Motor neuron (in vitro differentiated cells): Measurements from ENCODE around the gene AHNAK. TPM values are rescaled to one million over a fixed set of nuclear protein-coding genes. Genes with fewer than 3 reads are reported as not detected.

Experiments
- ATAC-seq, 8 experiments: fragments of 200-7000 bp; cut with Tn5 transposase; replicated peaks in 6 of 8; 2 replicates each; pipeline ENCODE4 v1.8.0; 2021; ENCODE audit warnings: mild to moderate bottlenecking in 8 of 8, moderate library complexity in 8 of 8
- H3K27ac ChIP-seq, 2 donors: fragments of 250-450 bp; sonication (Bioruptor Pico); 2 replicates each; pipeline ENCODE4 v1.9.0; 2021; ENCODE audit warnings: antibody characterized with exemption in 2 of 2, mild to moderate bottlenecking in 2 of 2, moderate library complexity in 1 of 2
- H3K4me1 ChIP-seq, 2 donors: fragments of 250-450 bp; sonication (Bioruptor Pico); replicated peaks in 1 of 2; 2 replicates each; pipeline ENCODE4 v1.6.1; 2021; ENCODE audit warnings: antibody characterized with exemption in 2 of 2, mild to moderate bottlenecking in 2 of 2, moderate library complexity in 1 of 2
- H3K4me3 ChIP-seq, 5 donors: fragments of 250-450 bp; sonication (Bioruptor Pico); 2 replicates each; pipeline ENCODE4 v1.9.0; 2021; ENCODE audit warnings: antibody characterized with exemption in 5 of 5, mild to moderate bottlenecking in 5 of 5, moderate library complexity in 4 of 5
- WGBS, 10 experiments: fragments of 450-650 bp; shearing (Covaris generic); methylation state at CpG; one replicate each; pipeline ENCODE4 v1.0.0; 2022; 5-methylcytosine and 5-hydroxymethylcytosine counted together
- in situ Hi-C, 9 experiments: fragments of 400-800 bp; cut with MboI; loops; one replicate each; pipeline ENCODE4 v1.15.0; 2021; ENCODE audit warnings: low sequenced_read_pairs in 9 of 9, low pct_unique_long_range_greater_than_20kb in 2 of 9; ENCODE audit not compliant: unreplicated experiment in 9 of 9
- total RNA-seq, 8 experiments: library from RNA; unstranded; fragments of 300-600 nt; gene quantifications; 2 replicates each; pipeline versions ENCODE4 v1.2.3 to v1.2.4, GENCODE V29; 2022

AHNAK gene
- total RNA-seq, 8 experiments from 2014 or later: 1.2 to 93.7 (median 13.5) TPM

DNA sequence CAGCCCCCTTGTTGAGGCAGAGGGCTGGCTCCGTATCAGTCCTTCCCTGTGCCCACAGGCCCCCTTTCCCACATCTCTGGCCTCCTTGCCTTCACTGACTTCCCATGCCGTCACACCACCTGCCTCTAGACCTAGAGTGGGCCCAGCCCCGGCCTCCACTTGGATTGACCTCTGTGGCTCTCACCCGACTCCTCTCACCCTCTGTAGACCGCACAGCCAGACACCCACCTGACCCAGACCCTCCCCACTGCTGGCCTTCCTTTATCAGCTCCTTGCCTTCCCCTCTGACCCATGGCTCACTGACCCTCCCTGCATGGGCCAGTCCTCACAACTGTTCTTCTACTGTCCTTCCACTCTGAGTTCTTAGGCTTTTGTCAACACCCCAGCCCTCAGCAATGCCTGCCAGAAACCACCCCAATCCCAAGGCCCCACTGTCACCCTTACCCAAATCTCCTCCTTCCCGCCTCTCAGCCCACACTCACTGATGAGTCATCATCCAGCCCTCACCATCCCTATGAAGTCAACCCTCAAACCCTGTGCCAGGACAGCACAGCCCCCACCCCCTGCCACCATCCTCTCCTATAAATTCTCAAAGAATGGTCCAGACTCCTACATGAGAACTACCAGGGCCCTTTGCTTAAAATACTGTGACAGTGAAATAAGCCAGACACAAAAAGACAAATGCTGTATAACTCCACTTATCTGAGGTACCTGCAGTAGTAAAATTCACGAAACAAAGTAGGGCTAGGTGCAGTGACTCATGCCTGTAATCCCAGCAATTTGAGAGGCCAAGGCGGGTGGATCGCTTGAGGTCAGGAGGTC, 74.3 kb downstream of the AHNAK start:
- ATAC-seq: peak in 7 of 8 experiments; percentile 35 to 78 (median 53)

DNA sequence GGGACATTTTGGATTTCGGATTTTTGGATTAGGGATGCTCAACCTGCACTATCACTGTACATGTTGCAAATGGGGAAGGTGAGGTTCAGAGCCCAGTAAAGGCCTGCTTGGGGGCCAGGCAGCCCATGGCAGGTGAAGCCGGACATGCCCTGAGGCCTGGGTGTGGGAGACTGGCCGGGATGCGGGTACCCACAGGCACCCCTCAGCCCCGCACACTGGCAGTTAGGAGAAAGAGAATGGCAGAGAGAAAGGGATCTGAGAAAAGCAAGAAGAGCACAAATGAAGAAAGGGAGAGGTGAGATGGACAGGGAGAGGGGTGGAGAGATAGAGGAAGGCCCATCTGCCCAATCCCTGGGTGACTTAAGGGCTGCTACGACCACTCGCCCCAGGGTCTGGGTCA, 75.0 kb downstream of the AHNAK start:
- H3K4me1 ChIP-seq: peaks cover 0 to 2% of the 10 kb centered on the region in 2 donors
- in situ Hi-C loops: no loop called here
- H3K27ac ChIP-seq: no peak overlapping the region
- 88 to 100% (median 100%) methylated on average over 1 to 5 of the region's 7 CpGs; no CpG with 5 or more reads in 3 of the 10 experiments for WGBS, 10 experiments
- ATAC-seq: no peak
- no peak overlapping the region for H3K4me3 ChIP-seq

More for the DNA sequence above, 74.3 kb downstream of the AHNAK start:
- no peak overlapping the region for H3K27ac ChIP-seq
- peaks cover 0 to 2% of the 10 kb centered on the region in 2 donors for H3K4me1 ChIP-seq
- in situ Hi-C loops: no loop called here
- 0 to 100% (median 80%) methylated on average over 1 to 4 of the region's 9 CpGs; no CpG with 5 or more reads in 3 of the 10 experiments for WGBS, 10 experiments
- no peak overlapping the region for H3K4me3 ChIP-seq

DNA sequence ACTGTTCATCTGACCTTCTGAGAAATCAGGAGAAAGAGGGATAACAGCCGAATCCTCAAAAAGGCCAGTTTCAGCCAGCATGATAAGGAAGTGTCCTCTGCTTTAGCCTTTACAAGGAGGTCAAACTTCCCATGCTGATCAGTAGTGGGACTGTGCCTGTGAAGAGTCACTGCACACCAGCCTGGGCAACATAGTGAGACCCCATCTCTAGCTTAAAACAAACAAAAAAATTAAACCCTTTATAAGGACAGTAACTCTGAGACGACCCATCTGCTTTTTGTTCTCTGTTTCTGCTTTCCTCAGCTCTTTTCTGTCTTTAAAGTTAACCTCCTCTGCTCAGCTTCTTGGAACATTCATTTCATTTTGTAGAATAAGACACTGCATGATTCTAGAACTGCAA, 78.0 kb downstream of the AHNAK start:
- Histone ChIP-seq H3K27ac (no peak overlapping the region), H3K4me1 (peaks cover 0 to 2% of the 10 kb centered on the region in 2 donors), H3K4me3 (no peak overlapping the region)
- in situ Hi-C loops: no loop called here
- ATAC-seq: no peak
- WGBS, 10 experiments: 0 to 100% (median 48%) methylated on average over 1 to 2 of the region's 2 CpGs

DNA sequence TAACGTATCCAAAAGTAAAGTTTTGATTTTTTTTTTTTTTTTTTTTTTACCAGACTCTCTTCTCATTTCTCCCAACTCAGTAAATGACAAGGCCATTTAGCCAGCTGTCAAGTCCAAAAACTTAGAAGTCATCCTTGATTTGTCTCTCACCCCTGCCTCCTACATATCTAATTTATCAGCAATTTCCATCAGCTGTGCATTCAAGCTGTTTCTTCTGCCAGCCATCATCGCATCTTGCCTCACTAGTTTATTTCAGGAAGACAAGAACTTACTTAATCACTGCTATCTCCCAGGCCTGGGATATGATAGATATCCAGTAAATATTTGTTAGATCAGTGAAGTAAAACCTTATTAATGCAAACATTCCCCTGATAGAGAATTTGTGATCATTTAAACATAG, 80.2 kb downstream of the AHNAK start:
- ATAC-seq: no peak
- Histone ChIP-seq H3K4me3 (no peak overlapping the region), H3K27ac (no peak overlapping the region), H3K4me1 (peaks cover 0 to 6% of the 10 kb centered on the region in 2 donors)
- in situ Hi-C loops: no loop called here
- WGBS, 10 experiments: 39 to 100% (median 95%) methylated on average over 1 to 2 of the region's 2 CpGs

DNA sequence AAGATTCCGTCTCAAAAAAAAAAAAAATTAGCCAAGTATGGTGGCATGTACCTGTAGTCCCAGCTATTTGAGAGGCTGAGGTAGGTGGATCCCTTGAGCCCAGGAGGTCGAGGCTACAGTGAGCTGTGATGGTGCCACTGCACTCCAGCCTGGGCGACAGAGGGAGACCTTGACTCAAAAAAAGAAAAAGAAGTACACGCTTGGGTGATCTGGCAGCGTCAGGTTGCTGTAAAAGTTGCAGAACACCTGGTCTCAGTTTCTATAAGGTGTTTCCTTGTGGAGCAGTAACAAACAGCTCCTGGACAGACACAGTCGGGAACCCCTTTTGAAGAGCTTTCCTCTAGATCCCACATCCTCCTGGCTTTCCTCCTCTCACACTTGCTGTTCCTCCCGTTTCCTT, 82.0 kb downstream of the AHNAK start:
- Histone ChIP-seq H3K4me1 (peaks cover 0 to 6% of the 10 kb centered on the region in 2 donors), H3K27ac (no peak overlapping the region), H3K4me3 (no peak overlapping the region)
- ATAC-seq: no peak
- 50 to 100% (median 76%) methylated on average over 1 to 6 of the region's 7 CpGs; no CpG with 5 or more reads in 2 of the 10 experiments for WGBS, 10 experiments
- in situ Hi-C loops: no loop called here

DNA sequence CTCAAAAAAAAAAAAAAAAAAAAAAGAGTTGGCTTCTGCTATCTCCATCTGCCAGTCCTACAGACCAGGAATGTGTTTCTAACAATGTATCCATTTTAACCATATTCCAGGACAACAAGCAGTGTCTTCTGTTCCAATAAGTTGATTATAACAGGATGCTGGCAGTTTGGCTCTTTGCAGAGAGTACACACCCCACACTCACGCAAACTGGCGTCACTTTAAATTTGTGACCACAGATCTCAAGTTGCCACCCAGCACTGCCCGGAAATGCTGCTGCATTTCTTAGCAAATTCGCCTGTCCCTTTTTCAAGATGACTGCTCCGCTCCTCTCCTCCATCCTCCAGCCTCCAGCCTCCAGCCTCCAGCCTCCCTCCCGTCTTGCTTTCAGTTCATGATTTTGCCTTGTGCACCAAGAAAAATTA, 83.5 kb downstream of the AHNAK start:
- in situ Hi-C loops: no loop called here

DNA sequence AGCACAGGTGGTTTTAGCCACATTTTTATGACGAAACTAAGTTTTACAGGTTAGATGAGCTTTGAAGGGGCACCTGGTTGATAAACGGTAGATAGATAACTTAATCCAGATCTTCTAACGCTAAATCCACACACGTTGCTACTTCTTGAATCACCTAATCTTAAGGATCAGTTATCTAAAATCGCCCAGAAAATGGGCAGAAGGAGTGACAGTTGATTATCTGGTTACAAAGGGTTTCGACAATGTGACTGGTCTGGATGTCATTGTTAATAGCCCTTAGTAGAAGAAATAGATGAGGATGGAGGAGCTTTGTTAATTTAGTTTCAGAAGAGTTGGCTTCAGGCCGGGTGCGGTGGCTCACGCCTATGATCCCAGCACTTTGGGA, 84.1 kb downstream of the AHNAK start:
- 32 to 91% (median 82%) methylated on average over 2 to 8 of the region's 9 CpGs; no CpG with 5 or more reads in 1 of the 10 experiments for WGBS, 10 experiments
- Histone ChIP-seq H3K4me3 (no peak overlapping the region), H3K4me1 (peaks cover 0 to 6% of the 10 kb centered on the region in 2 donors), H3K27ac (no peak overlapping the region)
- in situ Hi-C loops: no loop called here
- ATAC-seq: no peak

More for the DNA sequence above, 83.5 kb downstream of the AHNAK start:
- 10 to 100% (median 79%) methylated on average over 1 to 6 of the region's 6 CpGs; no CpG with 5 or more reads in 4 of the 10 experiments for WGBS, 10 experiments
- Histone ChIP-seq H3K4me3 (no peak overlapping the region), H3K4me1 (peaks cover 0 to 6% of the 10 kb centered on the region in 2 donors), H3K27ac (no peak overlapping the region)
- peak in 2 of 8 experiments; percentile 24 to 59 for ATAC-seq

DNA sequence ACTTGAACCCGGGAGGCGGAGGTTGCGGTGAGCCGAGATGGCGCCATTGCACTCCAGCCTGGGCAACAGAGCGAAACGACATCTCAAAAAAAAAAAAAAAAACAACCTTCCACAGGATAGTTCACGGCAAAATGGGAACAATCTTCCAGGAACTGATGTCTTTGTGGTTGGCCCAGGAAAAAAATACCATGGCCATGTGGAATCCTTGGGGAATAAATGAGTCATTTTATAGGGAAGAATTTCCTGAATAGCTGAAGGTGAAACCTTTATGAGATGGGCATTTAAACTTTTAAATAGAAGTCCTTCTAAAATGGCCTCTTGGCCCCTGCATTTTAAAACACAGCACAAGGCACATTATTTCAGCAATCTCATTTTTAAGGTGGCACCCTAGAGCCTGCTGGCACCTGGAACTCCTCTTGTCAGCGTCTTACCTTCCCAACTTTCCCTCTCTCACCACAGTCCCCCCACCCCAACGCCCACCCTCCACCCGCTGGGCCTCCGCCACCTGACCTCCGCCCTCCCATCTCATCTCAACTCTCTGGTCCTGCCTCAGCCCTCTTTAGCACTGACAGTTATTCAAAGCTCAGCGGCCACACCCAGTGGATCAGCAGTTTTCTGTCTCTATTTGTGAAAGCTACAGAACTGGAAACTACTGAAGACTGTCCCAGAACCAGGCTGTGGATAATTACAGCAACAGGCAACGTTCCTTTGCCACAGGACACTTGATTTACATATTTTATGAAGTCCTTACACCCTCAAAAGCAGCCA, 84.7 kb downstream of the AHNAK start:
- Histone ChIP-seq H3K4me3 (no peak overlapping the region), H3K4me1 (peaks cover 0 to 6% of the 10 kb centered on the region in 2 donors), H3K27ac (no peak overlapping the region)
- peak in 4 of 8 experiments; percentile 29 to 95 (median 88) for ATAC-seq
- WGBS, 10 experiments: 29 to 90% (median 60%) methylated on average over 1 to 10 of the region's 15 CpGs; no CpG with 5 or more reads in 1 of the 10 experiments
- in situ Hi-C loops: no loop called here

DNA sequence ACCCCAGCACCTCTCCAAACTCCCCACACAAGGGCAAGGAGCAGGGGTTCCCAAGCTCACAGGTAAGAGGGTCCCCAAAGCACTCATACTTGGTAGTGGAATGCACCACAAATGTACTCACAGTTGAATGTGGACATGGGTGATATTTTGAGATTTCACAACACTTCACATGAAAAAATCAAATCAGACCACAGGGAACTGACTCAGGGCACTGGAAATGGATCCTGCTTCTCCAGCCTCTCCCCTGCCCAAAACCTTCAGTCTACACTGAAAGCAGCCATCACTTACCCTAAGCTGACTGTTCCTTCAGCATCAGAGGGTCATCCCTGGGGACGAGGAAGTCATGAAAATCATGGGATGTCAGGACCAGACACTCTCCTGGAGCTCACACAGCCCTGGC, 87.5 kb downstream of the AHNAK start:
- 33% methylated on average over 1 of the region's 1 CpG; no CpG with 5 or more reads in 9 of the 10 experiments for WGBS, 10 experiments
- Histone ChIP-seq H3K4me1 (peaks cover 0 to 6% of the 10 kb centered on the region in 2 donors), H3K4me3 (no peak overlapping the region), H3K27ac (no peak overlapping the region)
- in situ Hi-C loops: no loop called here
- no peak for ATAC-seq

DNA sequence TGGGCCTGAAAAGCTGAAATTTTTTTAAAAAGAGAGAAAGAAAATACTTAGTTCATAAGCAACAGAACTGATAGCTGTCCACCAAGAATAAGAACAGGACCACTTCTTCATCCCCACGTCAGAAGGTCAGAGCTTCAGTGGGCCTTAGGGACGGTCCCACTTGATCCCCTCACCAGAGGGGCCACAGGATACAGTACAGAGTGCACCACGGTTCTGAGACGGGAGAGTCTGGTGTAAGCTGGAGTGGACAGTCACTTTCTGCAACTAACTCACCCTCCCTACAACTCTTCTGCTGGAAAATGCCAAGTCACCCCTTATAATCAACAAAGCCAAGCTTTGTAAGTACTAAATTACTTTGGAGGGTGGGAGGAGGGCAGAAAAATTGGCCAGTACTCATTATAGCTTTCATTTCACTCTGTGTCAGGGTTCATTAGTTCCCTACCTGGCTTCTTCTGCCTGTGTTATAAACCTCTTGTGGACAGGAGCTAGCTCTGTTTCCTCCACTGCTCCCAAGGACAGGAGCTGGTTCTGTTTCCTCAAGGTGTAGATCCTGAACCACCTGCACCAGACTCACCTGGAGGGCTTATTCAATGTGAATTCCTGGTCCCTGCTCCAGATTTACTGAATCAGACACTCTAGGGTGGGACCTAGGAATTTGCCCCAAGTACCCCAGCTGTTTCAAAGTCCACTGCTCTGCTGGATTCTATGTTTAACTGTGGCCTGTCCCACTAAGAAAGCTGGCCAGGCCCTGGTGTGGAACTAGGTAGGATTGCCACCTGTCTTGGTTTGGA, 88.2 kb downstream of the AHNAK start:
- peak in 1 of 8 experiments; percentile 14 for ATAC-seq
- no peak overlapping the region for H3K27ac ChIP-seq
- in situ Hi-C loops: no loop called here
- H3K4me3 ChIP-seq: no peak overlapping the region
- 0 to 80% (median 50%) methylated on average over 1 to 4 of the region's 4 CpGs; no CpG with 5 or more reads in 3 of the 10 experiments for WGBS, 10 experiments
- H3K4me1 ChIP-seq: peaks cover 0 to 6% of the 10 kb centered on the region in 2 donors

DNA sequence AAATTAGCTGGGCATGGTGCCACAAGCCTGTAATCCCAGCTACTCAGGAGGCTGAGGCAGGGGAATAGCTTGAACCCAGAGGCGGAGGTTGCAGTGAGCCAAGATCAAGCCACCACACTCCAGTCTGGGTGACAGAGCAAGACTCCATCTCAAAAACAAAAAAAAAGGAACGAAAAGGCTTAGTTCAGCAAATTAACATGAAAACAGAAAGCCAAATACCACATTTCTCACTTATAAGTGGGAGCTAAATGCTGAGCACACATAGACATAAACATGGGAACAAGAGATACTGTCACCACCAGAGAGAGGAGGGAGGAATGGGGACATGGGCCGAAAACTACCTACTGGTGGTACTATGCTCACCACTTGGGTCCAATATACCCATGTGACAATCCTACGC, 89.1 kb downstream of the AHNAK start:
- ATAC-seq: no peak
- WGBS, 10 experiments: 0 to 100% (median 76%) methylated on average over 1 to 2 of the region's 4 CpGs; no CpG with 5 or more reads in 2 of the 10 experiments
- Histone ChIP-seq H3K4me1 (peaks cover 0 to 6% of the 10 kb centered on the region in 2 donors), H3K4me3 (no peak overlapping the region), H3K27ac (no peak overlapping the region)
- in situ Hi-C loops: no loop called here

DNA sequence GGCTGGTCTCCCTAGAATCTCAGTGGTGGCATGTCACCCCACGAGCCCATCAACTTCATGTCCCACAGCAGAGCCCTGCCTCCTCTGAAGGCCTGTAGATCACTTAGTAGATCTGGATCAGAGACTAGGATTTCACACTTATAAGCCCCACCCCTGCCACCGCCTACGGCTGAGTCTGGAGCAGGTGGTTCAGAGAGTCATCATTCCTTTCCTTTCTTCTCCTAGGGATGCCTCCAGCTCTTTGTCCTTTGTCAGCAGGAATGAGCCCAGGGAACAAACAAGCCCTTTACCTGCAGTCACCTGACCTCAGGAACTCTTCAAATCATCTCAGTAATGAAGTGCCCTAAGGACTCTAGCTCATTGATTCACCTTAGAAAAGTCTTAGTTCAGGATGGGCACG, 90.0 kb downstream of the AHNAK start:
- Histone ChIP-seq H3K27ac (no peak overlapping the region), H3K4me3 (no peak overlapping the region), H3K4me1 (no peaks in the 10 kb centered on the region)
- in situ Hi-C loops: no loop called here
- 0 to 94% (median 40%) methylated on average over 1 to 4 of the region's 4 CpGs; no CpG with 5 or more reads in 4 of the 10 experiments for WGBS, 10 experiments
- ATAC-seq: no peak
